Renal cortical epithelial cell (primary cell): ENCODE measurements around the gene RPL41. TPM values are rescaled to one million over a fixed set of nuclear protein-coding genes. Genes with fewer than 3 reads are reported as not detected.

ENCODE experiments used
- DNase-seq: peaks from one replicate; pipeline ENCODE4 v3.0.0-alpha.2; 2011; ENCODE audit warnings: low read depth
- total RNA-seq: library from RNA; depleted of rRNA; stranded (reverse); fragments of >200 nt; gene quantifications from 2 replicates; pipeline ENCODE4 v1.2.3, GENCODE V29; 2014

RPL41 gene
- total RNA-seq, 1 donor from 2014 or later: 2,452 TPM

GRCh38 chr12:56154818-56155217 lies 38.4 kb downstream of the RPL41 start:
- no peak for DNase-seq

- no peak for DNase-seq
Measured at GRCh38 chr12:56155256-56155845, 38.9 kb downstream of the RPL41 start.

- peak; percentile 54 for DNase-seq
Measured at GRCh38 chr12:56156464-56157200, 40.2 kb downstream of the RPL41 start.

- DNase-seq: peak; percentile 78
Measured at GRCh38 chr12:56157201-56158028, 41.0 kb downstream of the RPL41 start.

GRCh38 chr12:56158029-56158925 lies 41.8 kb downstream of the RPL41 start, which contains the start of gene MYL6:
Gene MYL6, plus strand, starts transcription at chr12:56158359. Its CDS starts 43 bp downstream, at chr12:56158402.
- DNase-seq: peak; percentile 97

- DNase-seq: peak; percentile 80
Measured at GRCh38 chr12:56158926-56159461, 42.6 kb downstream of the RPL41 start.

GRCh38 chr12:56159482-56160192 lies 43.2 kb downstream of the RPL41 start:
- DNase-seq: no peak

GRCh38 chr12:56160193-56160763 lies 43.8 kb downstream of the RPL41 start:
- DNase-seq: no peak

- DNase-seq: no peak
Measured at GRCh38 chr12:56160894-56161689, 44.7 kb downstream of the RPL41 start.

- no peak for DNase-seq
Measured at GRCh38 chr12:56161690-56162351, 45.4 kb downstream of the RPL41 start.

GRCh38 chr12:56162468-56163290 lies 46.2 kb downstream of the RPL41 start:
- DNase-seq: no peak

GRCh38 chr12:56163533-56164344 lies 47.3 kb downstream of the RPL41 start:
- no peak for DNase-seq

GRCh38 chr12:56164345-56164729 lies 47.9 kb downstream of the RPL41 start:
- no peak for DNase-seq

GRCh38 chr12:56165369-56165768 lies 48.9 kb downstream of the RPL41 start:
- DNase-seq: no peak
